Measurements from ENCODE around the gene XAF1.

GRCh38 chr17:6818938-6819337, 63.1 kb downstream of the XAF1 start:
- TF ChIP-seq ZNF253 (CRISPR knock-in tag; conservative IDR thresholded peaks at IDR 0.05) = no peak
- TF ChIP-seq NR2C2 (CRISPR knock-in tag; IDR thresholded peaks at IDR 0.05) = no peak
- TF ChIP-seq NR2C2 (tag; IDR thresholded peaks at IDR 0.05) = no peak
- TF ChIP-seq, protein P1, sequence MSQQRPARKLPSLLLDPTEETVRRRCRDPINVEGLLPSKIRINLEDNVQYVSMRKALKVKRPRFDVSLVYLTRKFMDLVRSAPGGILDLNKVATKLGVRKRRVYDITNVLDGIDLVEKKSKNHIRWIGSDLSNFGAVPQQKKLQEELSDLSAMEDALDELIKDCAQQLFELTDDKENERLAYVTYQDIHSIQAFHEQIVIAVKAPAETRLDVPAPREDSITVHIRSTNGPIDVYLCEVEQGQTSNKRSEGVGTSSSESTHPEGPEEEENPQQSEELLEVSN (IDR thresholded peaks at IDR 0.05; ENCODE audit: borderline replicate concordance in 1 of 2, extremely low read depth in 1 of 2, insufficient read depth in 1 of 2, insufficient read length in 1 of 2, low read depth in 1 of 2, low read length in 1 of 2, poor library complexity in 1 of 2, severe bottlenecking in 1 of 2) = no peak
- no peak for TF ChIP-seq SRF (CRISPR knock-in tag; IDR thresholded peaks at IDR 0.05)
- TF ChIP-seq, protein P2, sequence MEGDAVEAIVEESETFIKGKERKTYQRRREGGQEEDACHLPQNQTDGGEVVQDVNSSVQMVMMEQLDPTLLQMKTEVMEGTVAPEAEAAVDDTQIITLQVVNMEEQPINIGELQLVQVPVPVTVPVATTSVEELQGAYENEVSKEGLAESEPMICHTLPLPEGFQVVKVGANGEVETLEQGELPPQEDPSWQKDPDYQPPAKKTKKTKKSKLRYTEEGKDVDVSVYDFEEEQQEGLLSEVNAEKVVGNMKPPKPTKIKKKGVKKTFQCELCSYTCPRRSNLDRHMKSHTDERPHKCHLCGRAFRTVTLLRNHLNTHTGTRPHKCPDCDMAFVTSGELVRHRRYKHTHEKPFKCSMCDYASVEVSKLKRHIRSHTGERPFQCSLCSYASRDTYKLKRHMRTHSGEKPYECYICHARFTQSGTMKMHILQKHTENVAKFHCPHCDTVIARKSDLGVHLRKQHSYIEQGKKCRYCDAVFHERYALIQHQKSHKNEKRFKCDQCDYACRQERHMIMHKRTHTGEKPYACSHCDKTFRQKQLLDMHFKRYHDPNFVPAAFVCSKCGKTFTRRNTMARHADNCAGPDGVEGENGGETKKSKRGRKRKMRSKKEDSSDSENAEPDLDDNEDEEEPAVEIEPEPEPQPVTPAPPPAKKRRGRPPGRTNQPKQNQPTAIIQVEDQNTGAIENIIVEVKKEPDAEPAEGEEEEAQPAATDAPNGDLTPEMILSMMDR (IDR thresholded peaks at IDR 0.05 in 2 of 3, conservative IDR thresholded peaks at IDR 0.05 in 1 of 3; ENCODE audit: insufficient read depth in 2 of 3, low read depth in 1 of 3, low read length in 3 of 3) = no peak
- no peak for TF ChIP-seq SOX6 (IDR thresholded peaks at IDR 0.05)
- no peak for TF ChIP-seq JUND (IDR thresholded peaks at IDR 0.05; ENCODE audit: borderline replicate concordance, low read depth, low read length)
- no peak for TF ChIP-seq JUND (tag; IDR thresholded peaks at IDR 0.05; ENCODE audit: borderline replicate concordance, low read depth, low read length)
- TF ChIP-seq MIER1 (IDR thresholded peaks at IDR 0.05; ENCODE audit: low read depth) = no peak
- TF ChIP-seq, protein P3, sequence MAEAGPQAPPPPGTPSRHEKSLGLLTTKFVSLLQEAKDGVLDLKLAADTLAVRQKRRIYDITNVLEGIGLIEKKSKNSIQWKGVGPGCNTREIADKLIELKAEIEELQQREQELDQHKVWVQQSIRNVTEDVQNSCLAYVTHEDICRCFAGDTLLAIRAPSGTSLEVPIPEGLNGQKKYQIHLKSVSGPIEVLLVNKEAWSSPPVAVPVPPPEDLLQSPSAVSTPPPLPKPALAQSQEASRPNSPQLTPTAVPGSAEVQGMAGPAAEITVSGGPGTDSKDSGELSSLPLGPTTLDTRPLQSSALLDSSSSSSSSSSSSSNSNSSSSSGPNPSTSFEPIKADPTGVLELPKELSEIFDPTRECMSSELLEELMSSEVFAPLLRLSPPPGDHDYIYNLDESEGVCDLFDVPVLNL (CRISPR knock-in tag; IDR thresholded peaks at IDR 0.05; ENCODE audit: low read depth) = no peak
- no peak for TF ChIP-seq ZFP1 (CRISPR knock-in tag; IDR thresholded peaks at IDR 0.05)
- no peak for TF ChIP-seq MLLT1 (IDR thresholded peaks at IDR 0.05)
- no peak for TF ChIP-seq TSC22D4 (tag; IDR thresholded peaks at IDR 0.05)

Measured in K562 (cell line).